ENCODE data around the gene MEIS1. TPM values are rescaled to one million over a fixed set of nuclear protein-coding genes. Genes with fewer than 3 reads are reported as not detected.

Gene MEIS1
- total RNA-seq, 4 donors from 2014 or later = 7.6 to 17.4 (median 12.0) TPM

DNA sequence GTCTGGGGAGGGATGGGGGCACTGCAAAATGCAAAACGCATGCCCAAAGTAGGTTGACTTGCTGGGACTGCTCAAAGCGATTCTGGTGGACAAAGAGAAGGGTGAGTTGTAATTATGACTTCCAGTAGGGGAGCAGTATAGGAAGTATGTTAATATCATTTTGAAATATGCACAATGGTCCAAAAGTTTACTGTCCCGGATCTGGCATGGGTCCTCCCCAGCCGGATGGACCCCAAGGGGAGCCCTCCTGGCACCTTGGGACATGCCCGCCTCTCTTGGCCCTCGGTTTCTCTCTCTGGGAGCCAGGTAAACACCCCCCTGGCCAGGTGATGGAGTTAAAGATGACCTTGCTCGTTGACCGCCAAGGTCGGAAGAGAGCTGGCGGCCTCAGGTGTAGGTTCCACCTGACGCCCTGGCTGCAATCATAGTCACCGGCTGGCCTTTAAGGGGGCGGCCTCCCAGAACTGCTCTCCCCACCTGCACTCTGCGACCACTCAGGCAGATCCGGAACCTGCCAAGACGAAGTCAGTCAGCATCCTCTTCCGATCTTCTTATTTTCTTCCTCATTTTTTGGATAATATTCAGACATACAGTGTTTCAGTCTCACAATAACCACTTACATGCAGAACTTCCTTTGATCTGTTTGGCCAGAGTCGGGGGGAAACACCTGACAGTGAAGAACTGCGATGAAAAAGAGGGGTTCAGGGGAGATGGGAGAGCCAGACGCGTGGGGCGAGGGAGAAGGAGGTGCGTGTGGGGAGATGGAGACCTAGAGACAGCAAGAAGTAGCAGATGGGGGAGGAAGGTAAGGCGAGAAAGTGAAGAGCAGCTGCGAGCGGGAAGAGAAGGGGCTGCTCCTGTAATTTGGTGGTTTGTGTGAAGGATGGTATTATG, 148.3 kb downstream of the MEIS1 start:
- TF ChIP-seq, protein P1, sequence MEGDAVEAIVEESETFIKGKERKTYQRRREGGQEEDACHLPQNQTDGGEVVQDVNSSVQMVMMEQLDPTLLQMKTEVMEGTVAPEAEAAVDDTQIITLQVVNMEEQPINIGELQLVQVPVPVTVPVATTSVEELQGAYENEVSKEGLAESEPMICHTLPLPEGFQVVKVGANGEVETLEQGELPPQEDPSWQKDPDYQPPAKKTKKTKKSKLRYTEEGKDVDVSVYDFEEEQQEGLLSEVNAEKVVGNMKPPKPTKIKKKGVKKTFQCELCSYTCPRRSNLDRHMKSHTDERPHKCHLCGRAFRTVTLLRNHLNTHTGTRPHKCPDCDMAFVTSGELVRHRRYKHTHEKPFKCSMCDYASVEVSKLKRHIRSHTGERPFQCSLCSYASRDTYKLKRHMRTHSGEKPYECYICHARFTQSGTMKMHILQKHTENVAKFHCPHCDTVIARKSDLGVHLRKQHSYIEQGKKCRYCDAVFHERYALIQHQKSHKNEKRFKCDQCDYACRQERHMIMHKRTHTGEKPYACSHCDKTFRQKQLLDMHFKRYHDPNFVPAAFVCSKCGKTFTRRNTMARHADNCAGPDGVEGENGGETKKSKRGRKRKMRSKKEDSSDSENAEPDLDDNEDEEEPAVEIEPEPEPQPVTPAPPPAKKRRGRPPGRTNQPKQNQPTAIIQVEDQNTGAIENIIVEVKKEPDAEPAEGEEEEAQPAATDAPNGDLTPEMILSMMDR (IDR thresholded peaks at IDR 0.05; ENCODE audit: low read depth) = no peak

DNA sequence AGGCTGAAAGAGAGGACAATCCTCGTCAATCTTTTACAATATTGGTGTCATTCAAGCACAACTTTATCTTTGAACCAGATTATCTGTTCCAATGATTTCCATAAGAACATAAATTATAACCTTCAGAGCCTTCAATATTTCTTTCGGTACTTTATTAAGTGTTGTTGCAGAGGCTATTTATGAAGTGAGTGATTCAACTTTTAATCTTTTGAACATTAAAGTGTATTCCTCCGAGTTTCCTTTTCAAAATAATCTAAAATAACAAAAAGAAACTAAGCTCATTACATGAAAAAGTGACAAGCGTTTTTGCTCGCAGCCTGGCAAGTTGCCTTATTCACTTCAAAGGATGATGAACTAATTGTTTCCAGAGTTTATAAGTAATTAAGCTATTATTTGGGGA, 149.0 kb downstream of the MEIS1 start:
- TF ChIP-seq, protein P1 (IDR thresholded peaks at IDR 0.05; ENCODE audit: low read depth) = no peak

DNA sequence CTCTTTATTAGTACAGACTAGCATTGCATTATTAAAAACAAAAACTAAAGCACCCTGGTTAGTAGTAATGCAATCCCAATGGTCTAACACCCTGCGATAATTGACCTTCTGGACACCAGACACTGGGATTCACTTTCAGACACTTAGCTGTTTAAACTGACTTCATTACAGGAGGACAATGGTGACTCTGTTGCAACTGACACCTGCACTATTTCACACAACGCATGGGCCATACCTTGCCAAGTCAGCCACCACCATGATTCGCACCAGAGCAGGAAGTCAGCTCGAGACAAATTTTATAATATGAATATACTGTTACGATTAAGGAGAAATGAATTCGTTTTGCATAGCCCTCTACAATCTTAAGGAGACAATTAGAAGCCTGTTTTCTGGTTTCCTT, 150.7 kb downstream of the MEIS1 start:
- TF ChIP-seq, protein P1 (IDR thresholded peaks at IDR 0.05; ENCODE audit: low read depth) = no peak

DNA sequence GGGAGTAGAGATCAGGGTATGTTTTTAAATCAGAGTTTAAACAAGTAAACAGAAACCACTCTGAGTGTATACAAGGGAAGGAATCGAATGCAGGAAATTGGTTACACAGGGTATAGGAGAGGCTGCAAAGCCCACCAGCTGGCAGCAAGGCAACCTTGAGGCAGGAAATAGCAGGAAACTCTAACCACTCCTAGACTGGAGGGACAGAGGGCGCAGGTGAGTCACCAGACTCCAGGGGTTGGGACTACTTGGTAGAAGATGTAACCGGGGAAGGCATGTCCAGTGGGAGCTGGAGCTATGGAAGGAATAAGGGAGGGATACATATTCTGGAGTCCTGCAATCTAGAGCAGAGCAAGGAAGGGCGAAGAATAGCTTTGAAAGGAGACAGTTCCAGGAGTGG, 152.3 kb downstream of the MEIS1 start:
- TF ChIP-seq, protein P1 (IDR thresholded peaks at IDR 0.05; ENCODE audit: low read depth) = no peak

DNA sequence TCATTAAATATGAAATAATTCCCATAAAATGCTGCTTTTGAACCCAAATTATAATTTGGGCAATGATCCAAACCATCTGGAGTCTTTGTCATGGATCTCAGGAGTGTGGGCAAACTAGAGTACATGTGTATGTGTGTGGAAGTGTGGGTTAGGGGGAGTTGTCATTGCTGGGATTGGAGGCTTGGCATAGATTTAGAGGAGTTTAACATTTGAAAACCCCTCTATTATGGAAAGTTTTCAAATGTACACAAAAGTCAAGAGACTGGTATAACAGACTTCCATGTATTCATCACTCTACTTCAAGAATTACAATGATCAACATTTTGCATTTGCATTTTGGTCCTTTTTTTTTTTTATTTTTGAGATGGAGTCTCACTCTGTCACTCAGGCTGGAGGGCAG, 159.1 kb downstream of the MEIS1 start:
- TF ChIP-seq, protein P1 (IDR thresholded peaks at IDR 0.05; ENCODE audit: low read depth) = no peak

DNA sequence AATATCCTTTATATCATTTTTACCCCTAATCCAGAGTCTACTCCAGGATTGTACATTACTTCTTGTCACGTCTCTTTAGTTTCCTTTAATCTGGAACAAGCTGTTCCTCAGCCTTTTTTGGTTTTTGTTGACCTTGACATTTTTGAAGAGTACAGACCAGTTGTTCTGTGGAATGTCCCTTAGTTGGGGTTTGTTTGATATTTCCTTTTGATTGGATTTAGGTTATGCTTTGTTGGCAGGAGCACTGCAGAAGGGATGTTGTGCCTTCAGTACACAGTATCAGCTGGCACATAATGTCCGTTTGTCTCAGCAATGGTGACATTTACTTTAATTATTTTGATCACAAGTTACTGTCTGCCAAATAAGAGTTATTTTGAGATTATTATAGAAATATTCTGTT, 160.6 kb downstream of the MEIS1 start:
- TF ChIP-seq, protein P1 (IDR thresholded peaks at IDR 0.05; ENCODE audit: low read depth) = no peak

DNA sequence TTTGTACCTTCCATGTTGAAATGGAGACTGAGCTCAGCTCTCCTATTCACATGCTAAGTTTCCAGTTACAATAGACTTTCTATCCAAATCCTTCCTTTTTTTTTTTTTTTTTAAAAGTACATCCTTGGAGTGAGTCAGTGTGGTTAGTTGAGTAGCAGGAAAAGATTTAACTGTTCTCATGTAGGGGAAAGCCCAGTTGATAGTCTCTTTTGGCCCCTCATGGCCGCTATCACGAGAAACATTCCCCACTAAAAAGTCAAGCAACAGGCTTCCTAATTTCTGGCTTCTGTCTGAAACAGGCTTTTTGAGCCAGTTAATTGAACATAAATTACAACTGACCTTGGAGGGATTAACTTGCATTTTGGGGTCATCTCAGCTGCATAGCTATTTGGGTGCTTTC, 161.3 kb downstream of the MEIS1 start:
- TF ChIP-seq, protein P1 (IDR thresholded peaks at IDR 0.05; ENCODE audit: low read depth) = no peak

Measured in subcutaneous adipose tissue (tissue), 4 donors.